PC-9 (cell line): ENCODE results near the gene LSM14A.
A peak's percentile ranks its signal among the peaks of the same experiment; 100 is the strongest.

Source experiments
- EZH2 ChIP-seq: fragments of 200-600 bp; sonication (generic); IDR thresholded peaks from 2 replicates; pipeline ENCODE4 v1.8.0; 2017; ENCODE audit warnings: antibody characterized with exemption, low read depth
- TF ChIP-seq, protein P1 (sequence below): fragments of 200-600 bp; sonication (generic); conservative IDR thresholded peaks from 2 replicates; pipeline ENCODE4 v1.6.1; 2017; ENCODE audit warnings: mixed run types, antibody characterized with exemption, mild to moderate bottlenecking, moderate library complexity

DNA sequence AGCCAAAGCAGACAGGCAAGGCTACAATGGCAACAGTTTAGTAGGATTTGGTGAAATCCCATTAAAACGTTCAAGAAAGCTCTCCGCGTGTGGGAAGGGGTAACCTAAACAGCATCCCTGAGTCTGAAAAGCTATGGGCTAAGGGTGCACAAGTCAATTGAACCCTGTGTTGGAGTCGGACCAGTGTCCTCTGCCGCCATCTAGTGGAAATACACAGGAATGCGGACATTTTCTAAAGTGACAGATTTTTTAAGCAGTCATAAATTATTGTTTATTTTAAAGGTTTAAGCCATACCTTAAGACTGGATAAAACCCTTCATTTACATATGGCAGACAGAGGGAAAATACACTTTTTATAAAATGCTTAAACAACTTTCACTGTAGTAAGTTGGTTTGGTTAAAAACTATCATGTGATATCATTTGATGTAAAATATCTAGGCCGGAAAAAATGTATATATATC, 26.5 kb upstream of the LSM14A start:
- TF ChIP-seq, protein P1, sequence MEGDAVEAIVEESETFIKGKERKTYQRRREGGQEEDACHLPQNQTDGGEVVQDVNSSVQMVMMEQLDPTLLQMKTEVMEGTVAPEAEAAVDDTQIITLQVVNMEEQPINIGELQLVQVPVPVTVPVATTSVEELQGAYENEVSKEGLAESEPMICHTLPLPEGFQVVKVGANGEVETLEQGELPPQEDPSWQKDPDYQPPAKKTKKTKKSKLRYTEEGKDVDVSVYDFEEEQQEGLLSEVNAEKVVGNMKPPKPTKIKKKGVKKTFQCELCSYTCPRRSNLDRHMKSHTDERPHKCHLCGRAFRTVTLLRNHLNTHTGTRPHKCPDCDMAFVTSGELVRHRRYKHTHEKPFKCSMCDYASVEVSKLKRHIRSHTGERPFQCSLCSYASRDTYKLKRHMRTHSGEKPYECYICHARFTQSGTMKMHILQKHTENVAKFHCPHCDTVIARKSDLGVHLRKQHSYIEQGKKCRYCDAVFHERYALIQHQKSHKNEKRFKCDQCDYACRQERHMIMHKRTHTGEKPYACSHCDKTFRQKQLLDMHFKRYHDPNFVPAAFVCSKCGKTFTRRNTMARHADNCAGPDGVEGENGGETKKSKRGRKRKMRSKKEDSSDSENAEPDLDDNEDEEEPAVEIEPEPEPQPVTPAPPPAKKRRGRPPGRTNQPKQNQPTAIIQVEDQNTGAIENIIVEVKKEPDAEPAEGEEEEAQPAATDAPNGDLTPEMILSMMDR = peak; percentile 84
- TF ChIP-seq EZH2 = no peak
